ENCODE measurements around the gene CGN.

DNA sequence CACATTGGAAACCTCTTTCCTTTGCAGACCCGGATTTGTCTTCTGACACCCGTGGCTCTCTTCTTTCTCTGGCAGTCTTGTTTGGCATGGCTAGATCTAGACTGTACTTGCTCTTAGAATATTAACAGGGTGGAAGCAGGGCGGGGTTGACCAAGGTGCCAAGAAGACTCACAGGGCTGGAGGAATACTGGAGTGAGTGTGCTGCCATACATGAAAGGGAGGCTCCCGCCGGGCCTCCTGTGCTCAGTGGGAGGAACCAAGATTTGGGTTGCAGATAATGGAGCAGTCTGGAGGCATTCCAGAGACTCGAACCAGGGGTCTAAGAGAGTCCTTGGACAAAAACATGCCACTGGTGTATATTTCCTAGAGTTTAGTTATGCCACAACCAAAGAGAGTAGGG is 73.1 kb downstream of the CGN start:
- TF ChIP-seq, protein P1, sequence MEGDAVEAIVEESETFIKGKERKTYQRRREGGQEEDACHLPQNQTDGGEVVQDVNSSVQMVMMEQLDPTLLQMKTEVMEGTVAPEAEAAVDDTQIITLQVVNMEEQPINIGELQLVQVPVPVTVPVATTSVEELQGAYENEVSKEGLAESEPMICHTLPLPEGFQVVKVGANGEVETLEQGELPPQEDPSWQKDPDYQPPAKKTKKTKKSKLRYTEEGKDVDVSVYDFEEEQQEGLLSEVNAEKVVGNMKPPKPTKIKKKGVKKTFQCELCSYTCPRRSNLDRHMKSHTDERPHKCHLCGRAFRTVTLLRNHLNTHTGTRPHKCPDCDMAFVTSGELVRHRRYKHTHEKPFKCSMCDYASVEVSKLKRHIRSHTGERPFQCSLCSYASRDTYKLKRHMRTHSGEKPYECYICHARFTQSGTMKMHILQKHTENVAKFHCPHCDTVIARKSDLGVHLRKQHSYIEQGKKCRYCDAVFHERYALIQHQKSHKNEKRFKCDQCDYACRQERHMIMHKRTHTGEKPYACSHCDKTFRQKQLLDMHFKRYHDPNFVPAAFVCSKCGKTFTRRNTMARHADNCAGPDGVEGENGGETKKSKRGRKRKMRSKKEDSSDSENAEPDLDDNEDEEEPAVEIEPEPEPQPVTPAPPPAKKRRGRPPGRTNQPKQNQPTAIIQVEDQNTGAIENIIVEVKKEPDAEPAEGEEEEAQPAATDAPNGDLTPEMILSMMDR (IDR thresholded peaks at IDR 0.05): no peak
- no peak for TF ChIP-seq EZH2 (IDR thresholded peaks at IDR 0.05; ENCODE audit: borderline replicate concordance, insufficient read depth, low read depth, low read length, poor library complexity, severe bottlenecking)
